Measurements from ENCODE around the gene FTCD.
"Not testable (repeated sequence)": the region's sequence is repeated elsewhere in the genome, so short reads cannot be mapped to it uniquely, and the experiment has no call there.

DNA sequence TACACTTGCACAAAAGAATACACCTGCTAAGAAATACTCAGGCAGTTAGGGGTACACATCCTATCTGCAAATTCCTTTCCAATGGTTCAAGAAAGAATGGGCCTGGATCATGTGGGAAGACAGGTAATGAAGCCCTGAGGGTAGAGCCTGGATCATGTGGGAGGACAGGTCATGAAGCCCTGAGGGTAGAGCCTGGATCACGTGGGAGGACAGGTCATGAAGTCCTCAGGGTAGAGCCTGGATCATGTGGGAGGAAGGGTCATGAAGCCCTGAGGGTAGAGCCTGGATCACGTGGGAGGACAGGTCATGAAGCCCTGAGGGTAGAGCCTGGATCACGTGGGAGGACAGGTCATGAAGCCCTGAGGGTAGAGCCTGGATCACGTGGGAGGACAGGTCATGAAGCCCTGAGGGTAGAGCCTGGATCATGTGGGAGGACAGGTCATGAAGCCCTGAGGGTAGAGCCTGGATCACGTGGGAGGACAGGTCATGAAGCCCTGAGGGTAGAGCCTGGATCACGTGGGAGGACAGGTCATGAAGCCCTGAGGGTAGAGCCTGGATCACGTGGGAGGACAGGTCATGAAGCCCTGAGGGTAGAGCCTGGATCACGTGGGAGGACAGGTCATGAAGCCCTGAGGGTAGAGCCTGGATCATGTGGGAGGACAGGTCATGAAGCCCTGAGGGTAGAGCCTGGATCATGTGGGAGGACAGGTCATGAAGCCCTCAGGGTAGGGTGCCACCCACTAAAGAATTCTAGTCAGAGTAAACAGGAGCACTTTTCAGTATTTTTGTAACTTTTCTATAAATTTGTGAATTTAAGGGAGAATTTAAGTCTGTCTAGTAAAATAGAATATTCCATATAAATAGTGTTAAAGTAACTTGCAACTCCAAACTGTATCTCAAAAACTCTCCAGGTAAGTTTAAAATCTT, 45.8 kb upstream of the FTCD start:
- not testable (repeated sequence) for TF ChIP-seq CTCF (conservative IDR thresholded peaks at IDR 0.05; ENCODE audit: low read length); EZH2phosphoT487 (IDR thresholded peaks at IDR 0.05; ENCODE audit: borderline replicate concordance, low read depth, low read length)
